ENCODE results near the gene CHST1.
A peak's percentile ranks its signal among the peaks of the same experiment; 100 is the strongest.

Gene CHST1

DNA sequence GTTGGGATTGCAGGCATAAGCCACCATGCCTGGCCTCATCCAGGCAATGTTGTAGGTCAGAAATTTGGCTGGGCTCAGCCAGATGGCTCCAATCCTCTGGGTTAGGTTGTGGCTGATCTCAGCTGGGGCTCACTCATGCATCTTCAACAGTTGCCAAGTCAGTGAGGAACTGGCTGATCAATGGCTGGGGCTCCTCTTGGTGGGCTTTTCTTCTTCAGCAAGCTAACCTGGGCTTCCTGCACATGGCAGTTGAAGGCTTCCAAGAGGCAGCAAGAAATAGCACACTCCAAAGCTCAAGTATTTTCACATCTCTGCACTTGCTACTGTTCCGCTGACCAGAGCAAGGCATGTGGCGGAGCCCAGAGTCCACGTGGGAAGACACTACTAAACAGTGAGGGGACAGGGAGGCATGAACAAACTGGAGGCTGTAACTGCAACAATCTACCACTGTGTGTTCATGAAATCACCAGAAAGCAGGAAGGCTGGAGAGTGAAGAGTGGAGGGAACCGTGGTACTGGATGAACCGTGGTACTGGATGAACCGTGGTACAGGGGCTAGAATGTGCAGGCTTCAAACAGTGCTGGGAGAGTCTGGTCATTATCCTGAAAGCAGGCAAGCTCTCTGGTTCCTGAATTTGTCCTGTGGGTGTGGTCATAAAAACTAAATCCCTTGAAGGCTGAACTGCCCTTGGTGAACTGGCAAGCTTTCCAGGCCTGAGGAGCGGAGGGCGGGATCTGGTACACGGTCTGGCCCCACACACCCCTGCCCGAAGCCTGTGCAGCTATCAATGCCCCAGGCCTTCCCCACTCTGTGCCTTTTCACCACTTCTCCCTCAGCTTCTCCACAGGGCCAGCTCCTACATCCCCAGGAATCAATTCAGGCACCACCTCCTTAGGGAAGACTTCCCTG, 20.2 kb downstream of the CHST1 start:
- DNase-seq = no peak

DNA sequence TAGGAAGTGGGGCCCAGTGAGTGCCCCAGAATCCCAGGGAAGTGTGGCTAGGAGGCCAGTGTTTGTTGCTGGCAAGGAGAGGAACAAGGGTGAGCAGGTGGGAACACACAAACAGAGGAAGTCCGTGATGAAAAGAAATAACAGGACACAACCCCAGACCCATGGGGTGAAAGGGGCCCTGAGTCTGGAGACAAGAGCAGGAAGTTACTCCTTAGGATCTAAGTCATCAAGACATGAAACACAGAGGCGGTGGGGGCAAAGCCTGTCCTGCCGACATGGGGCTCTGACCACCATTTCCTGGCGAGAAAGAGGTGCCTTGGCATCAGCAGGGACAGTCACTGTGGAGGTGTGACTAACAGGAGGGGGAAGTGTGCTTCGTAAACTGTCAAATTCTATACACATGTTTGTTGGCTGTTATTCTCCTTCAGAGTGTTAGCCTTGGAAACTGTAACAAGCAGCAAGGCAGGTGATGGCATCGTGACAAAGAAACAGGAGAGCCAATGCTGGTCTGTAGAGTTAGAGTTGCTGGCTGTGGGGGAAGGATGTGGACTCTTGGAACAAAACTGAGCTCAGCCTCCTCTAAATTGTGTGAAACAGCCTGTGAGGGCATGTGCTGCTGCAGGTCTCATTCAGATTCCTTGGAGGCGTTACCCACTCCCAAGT, 21.7 kb downstream of the CHST1 start:
- no peak for DNase-seq

DNA sequence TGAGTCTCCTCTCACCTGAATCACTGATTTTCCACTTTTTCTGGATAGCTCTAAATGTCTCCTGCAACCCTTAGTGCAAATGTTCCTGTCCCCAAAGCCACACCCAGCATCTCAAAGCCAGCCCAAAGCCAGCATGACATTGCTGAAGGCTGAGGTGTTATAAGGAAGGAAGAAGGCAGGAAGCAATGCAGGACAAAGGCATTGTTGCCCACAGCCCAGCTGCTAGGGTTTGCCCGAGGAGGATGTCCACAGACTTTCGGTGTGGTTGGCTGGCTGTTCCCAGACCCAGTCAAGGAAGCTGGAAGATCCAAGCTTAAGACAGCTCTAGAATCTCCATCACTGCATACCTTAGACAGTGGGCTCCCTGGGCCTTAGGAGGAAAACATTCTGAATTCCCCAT, 23.5 kb downstream of the CHST1 start:
- no peak for DNase-seq

DNA sequence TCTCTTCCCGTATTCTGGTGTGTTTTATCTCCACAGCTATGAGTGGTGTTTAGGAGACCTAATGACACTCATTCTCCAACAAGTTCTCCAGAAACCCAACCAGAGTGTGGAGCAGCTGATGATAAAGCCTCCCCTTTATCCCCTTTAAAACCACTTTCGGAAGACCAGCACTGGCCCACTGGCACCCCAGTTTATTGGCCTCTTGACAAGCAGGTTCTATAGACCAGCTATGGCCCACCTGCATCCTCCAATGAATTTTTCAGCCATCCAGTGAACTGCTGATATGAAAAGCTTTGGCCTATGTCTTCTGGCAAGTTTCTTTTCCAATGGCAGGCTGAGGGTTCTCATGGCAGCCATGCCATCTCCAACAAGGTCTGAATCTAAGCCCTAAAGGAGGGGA, 27.4 kb downstream of the CHST1 start:
- DNase-seq = no peak

DNA sequence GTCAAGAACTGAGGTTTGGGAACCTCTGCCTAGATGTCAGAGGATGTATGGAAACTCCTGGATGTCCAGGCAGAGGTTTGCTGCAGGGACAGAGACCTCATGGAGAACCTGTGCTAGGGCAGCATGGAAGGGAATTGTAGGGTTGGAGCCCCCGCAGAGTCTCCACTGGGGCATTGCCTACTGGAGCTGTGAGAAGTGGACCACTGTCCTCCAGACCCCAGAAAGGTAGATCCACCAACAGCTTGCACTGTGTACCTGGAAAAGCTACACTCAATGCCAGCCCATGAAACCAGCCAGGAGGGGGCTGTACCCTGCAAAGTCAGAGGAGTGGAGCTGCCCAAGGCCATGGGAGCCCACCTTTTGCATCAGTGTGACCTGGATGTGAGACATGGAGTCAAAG, 29.5 kb downstream of the CHST1 start:
- no peak for DNase-seq

DNA sequence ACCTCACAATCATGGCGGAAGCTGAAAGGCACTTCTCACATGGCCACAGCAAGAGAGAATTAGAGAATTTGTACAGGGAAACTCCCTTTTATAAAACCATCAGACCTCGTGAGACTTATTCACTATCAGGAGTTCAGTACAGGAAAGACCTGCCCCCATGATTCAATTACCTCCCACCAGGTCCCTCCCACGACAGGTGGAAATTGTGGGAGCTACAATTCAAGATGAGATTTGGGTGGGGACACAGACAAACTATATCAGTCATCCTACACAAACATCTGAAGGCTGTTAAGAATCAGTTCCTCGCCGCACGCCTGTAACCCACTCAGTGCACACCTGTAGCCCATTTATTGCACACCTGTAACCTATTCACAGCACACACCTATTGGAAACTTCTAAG, 39.8 kb downstream of the CHST1 start:
- no peak for DNase-seq

DNA sequence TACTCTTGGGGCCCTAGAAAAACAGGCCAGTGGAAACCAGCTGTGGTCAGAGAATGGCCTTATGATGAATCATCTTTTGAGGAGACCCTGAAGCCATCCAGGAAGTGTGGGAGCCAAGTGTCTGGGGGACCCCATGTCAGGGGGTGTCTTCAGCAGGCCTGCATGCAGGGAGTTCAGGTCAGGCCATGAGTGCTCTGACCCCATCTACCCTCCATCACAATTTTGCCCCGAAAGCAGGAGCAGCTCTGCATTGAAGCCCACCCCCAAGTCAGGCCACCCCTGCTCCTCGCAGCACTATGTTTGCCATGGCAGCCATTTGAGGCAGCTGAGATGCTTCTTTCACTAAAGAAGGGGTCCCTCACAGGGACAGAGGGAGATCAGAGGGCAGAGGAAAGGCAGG, 41.3 kb downstream of the CHST1 start:
- DNase-seq = no peak

DNA sequence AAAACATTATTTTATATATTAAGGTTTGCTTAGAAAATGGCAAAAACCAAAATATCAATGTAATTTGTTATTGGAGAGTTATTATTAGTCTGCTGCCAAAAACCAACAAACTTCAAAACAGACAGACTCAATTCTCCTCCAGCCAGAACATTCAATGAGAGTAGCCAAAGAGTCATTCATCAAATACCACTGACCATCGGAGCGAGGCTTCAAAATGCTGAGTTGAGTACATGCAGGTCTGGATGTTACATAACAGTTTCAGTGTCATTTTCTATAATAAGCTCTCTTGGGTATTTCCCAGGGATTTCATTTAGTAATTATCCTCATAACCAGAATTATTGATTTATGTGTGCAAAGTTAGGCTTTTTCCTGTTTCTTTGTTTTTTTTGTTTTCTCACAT, 42.6 kb downstream of the CHST1 start:
- DNase-seq = no peak

DNA sequence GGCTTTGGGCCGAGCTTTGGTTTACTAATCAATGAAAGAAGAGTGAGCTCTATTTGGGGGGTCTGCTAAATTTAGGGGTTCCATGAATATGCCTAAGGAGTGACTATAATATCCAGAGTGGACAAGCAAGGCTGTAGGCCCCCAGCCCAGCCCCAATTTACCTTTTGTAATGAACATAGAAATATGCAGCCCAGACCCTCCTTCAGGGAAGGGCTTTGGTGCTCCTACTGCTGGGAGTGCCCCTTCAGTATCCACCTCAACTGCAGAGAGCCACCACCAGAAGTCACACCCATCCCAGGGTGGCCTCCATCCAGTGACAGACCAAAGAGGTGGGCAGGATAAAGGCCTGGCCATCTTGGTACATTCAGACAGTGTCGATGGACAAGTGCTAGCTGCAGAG, 43.1 kb downstream of the CHST1 start:
- DNase-seq = no peak

DNA sequence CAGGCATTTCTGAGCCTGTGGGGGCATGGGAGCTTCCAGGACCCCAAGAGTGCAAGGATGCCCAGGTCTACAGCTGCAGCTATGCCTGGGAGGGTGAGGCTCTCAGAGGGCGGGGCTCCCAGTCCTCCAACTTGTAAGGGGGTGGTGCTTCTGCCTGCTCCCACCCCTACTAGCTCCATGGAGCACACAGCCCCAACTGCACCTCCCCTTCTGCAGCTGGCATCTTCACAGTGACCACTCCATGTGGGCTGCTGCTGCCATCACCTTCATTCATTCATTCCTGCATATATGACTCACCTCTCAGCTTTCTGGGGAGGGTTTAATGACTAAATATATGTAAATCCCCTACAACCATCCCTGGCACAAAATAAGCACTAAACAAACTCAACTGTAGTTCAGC, 43.8 kb downstream of the CHST1 start:
- no peak for DNase-seq

DNA sequence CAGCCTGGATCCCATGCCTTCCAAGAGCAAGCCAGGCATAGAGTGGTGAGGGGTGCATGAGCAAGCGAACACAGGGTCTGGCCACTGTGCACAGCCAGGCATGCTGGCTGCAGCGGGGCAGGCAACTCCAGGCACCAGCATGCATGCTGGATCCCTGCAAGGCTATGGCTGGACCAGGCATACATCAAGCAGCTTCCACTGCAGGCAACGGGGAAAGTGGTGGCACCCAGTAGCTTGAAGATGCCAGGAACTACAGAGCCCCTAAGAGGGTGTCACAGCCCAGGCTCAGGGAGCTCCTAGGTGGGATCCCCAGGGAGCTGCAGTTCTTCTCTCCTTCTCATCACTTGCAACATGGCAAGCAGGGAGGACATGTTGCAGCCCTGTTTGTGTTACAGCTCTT, 45.2 kb downstream of the CHST1 start:
- no peak for DNase-seq

DNA sequence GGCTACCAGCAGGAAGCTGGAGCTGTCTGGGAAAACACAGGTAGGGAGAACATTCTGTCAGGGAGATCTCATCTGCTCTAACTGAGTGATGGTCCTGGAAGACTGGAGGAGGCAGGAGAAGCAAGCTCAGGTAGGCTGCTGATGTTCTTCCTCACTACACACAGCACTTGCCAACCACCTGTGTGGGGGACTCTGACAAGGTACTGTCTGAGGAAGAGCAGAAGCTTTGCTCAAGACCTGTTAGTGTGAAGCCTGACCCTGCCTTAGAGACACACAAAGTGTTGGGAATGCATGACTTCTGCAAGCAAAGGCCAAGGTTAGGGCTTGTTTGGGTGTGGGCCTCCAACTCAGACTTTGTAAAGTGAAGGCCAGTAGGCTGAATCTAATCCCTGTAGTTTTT, 46.5 kb downstream of the CHST1 start:
- no peak for DNase-seq

DNA sequence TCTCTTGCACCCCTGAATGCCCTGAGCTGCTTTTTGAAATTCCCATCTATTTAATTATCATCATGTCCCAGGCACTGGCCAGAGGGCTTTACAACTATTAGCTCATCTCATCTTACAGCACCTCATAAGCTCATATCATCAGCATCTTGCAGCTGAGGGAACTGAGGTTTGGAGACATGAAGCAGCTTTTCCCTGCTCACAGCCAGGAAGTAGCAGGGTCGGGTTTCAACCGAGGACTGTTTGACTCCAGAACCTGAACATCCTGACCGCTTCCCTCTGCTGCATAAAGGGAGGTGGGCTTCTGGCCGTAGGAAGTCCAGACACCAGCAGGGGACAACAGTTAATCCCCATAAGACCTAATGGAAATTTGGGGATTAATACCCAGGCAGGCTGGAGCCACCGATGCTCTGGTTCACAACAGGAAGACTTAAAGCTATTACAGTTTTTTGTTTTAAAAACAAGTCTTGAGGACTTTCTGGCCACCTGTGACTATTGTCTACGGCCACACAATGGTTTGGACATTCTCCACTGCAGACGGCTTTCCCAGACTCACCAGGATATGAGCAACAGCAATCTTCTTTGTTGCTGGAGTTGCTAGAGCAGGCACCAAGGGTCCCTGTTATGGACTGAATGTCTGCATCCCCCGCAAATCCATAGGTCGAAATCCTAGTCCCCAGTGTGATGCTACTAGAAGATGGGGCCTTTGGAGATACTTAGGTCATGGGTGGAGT, 47.4 kb downstream of the CHST1 start:
- no peak for DNase-seq

DNA sequence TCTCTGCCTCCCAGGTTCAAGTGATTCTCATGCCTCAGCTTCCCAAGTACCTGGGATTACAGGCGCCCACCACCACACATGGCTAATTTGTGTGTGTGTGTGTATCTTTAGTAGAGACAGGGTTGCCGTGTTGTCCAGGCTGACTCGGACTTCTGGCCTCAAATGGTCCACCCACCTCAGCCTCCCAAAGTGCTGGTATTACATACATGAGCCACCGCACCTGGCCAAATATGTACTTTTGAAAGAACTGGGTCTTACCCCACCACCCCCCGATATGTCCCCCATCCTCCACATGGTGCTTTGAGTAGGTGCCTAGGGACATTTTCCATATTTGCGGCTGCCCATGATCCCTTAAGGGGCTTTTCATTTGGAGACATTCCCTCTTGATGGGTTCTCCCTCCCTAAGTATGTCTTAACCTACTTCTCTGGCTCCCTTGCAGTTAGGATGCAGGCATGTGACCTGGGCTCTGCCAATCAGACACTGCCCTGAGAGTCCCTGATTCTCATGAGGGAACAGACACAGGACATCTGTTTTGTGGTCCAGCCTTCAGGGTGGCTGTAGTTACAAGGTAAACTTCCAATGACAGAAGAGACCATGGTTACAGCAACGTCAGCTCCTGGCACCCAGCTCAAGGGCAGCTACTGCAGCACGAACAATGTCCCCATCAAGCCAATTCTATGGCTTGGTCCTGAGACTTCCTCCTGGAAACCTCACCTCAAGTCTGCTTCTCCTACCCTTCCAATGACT, 48.4 kb downstream of the CHST1 start:
- no peak for DNase-seq

DNA sequence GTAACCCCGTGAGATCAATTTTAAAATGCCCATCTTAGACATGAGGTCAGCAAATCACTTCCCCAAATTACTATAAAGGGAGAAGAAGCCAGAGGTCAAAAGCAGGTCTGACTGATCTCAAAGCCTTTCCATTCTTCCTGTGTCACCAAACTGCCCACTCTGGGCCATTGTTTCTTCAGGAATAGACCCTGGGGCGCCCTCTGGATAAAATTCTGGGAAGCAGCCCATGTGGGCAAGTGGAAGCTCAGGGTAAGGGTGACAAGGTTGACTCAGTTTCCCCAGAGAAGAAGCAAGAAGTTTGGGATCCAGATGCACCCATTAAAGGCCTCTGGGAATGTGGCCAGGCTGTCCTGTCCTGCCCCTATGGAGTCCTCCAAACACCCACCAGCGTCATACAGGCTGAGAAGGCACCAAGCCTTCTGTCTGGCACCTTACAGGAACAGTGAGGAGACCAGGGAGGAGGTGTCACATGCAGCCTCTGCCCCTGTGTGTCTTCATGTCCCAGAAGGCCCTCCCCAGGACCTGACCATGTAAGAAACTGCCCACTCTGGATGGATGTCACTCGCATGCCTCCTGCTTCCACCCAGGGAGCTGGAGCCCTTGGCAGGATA, 50.1 kb downstream of the CHST1 start:
- no peak for DNase-seq

DNA sequence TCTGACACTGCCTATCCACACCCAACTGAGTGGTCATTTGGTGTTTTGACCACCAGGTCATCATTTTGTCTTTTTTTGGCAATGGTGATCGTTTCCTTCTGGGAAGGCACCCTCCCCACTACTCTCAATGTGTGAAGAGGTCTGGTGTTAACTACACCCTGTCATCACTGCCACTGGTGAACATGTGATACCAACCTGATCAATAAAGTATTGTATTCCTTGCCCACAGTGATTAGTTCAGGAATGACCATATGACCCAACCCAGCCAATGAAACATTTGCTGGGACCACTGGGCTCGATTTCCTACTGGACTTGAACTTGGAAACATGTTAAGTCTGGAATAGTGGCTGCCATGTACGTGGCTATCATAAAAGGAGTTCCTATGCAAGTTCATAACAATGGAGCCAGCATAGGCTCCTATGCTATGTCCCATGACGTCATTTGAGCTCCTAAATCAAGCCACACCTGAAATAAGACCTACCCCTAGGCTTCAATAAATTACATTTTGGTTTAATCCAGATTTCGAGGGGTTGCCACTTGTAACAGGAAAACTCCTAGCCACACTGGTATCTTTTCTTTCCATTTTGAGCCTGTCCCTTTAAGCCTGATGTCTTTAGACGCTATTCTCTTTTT, 51.1 kb downstream of the CHST1 start:
- DNase-seq = no peak

DNA sequence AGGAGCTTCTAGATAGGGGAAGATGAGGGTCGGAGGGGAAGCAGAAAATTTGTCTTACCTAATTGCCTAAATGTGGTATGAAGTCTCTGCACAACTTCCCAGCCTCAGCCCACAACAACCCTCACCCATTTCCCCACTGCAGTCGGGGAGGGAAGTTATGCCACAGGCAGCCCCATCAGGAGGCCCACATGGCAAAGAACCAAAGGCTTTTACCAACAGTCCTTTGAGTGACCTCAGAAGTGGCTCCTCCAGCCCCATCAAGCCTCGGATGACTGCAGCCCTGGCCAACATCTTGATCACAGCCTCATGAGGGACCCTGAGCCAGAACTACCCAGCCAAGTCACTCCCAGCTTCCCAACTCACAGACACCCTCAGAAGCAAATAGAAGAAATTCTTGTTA, 54.8 kb downstream of the CHST1 start:
- DNase-seq = no peak

DNA sequence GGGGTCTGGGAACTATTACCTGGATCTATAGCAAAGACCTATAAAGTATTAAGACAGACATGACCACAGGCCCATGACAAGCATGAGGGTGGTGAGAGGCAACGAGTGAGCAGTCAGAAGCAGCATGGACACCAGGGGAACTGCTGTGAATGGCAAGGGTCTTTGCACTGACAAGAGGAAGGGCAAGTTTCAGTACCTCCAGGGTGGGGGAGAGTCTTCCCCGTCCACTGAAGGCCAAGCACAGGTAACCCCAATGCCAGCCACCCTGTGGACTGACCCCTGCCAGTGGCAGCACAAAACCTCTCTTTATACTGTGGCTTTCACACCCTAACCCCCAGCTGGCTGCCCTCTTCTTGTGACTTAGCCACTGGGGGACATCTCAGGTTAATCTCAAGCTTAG, 55.5 kb downstream of the CHST1 start:
- DNase-seq = no peak

DNA sequence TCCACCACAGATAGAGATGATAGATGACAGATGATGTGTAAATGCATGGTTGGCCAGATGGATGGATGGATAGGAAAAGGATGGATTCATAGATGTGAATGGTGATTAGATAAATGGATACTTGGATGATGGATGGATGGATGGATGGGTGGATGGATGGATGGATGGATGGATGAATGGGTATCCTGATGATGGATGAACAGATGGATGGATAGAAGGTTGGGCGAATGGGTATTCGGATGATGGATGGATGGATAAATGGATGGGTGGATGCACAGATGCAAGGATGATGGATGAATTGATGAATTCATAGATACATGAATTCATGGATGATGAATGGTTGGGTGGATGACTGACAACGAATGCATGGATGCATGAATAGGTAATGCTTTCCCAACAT, 56.1 kb downstream of the CHST1 start:
- DNase-seq = no peak

DNA sequence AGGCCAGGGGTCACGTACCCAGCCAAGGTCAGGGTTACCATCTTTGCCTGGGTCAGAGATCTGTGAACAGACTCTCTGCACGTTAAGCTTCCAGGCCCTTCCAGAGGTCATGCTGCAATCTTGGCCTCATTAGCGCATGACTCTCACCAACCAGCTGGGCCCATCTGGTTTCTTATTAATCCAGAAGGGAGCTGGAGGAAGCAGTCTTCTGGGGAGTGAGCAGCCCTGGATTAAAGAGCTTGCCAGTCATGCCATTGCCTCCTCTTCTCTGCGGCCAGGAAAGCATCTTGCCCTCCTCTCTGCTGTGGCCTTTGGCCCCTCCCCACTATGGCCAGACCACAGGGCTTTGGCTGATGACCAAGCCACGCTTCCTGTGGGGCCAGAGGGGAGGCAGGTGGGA, 57.4 kb downstream of the CHST1 start:
- peak; percentile 21 for DNase-seq

DNA sequence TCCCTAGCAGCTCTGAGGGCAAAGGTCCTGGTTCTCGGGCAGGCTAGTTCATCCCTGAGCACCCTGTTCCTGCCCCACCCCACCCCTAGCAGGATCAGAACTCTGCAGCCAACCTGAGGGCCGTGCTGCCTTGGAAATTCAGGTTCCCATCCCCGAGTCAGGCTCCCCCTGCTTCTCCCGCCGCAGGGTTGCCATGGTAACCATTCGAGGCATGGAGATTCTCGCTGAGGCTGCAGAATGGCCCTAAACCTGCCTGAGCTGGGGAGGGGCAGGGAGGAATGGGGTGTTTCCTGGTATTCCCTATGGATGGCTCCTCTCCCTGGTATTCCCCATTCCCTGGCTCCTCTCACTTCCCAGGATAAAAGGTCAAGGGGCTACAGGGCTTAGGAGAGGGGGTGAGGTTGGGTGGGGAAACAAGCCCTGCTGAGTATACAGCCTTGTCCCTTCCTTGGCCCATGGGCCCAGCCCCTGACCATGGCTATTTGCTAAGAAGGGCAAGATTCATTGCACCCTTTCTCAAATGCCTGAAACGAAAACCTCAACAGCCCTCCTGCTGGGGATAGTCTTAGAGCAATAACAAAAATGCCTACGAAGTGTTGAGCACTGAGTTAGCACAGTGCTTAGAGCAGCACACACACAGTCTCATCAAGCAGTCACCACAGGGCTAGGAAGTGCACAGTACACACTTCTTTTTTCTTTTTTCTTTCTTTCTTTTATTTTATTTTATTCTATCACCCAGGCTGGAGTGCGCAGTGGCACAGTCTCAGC, 58.7 kb downstream of the CHST1 start:
- DNase-seq = no peak
